AG09309 (cell line): ENCODE measurements around the gene SH3GL1.

ENCODE experiments used
- DNase-seq: peaks from one replicate; pipeline ENCODE4 v3.0.0-alpha.2; 2010; ENCODE audit warnings: low read depth
- H3K4me3 ChIP-seq: 2 replicates; pipeline ENCODE4 v1.5.1; 2011; ENCODE audit warnings: mild to moderate bottlenecking, low read depth, low read length, moderate library complexity; ENCODE audit not compliant: control insufficient read depth
- TF ChIP-seq, protein P1 (sequence below): IDR thresholded peaks from 2 replicates; pipeline ENCODE4 v1.5.1; 2011; ENCODE audit warnings: mild to moderate bottlenecking, low read depth, low read length, inconsistent platforms; ENCODE audit not compliant: insufficient read depth, control insufficient read depth; ENCODE audit errors: missing control alignments

SH3GL1 gene

DNA sequence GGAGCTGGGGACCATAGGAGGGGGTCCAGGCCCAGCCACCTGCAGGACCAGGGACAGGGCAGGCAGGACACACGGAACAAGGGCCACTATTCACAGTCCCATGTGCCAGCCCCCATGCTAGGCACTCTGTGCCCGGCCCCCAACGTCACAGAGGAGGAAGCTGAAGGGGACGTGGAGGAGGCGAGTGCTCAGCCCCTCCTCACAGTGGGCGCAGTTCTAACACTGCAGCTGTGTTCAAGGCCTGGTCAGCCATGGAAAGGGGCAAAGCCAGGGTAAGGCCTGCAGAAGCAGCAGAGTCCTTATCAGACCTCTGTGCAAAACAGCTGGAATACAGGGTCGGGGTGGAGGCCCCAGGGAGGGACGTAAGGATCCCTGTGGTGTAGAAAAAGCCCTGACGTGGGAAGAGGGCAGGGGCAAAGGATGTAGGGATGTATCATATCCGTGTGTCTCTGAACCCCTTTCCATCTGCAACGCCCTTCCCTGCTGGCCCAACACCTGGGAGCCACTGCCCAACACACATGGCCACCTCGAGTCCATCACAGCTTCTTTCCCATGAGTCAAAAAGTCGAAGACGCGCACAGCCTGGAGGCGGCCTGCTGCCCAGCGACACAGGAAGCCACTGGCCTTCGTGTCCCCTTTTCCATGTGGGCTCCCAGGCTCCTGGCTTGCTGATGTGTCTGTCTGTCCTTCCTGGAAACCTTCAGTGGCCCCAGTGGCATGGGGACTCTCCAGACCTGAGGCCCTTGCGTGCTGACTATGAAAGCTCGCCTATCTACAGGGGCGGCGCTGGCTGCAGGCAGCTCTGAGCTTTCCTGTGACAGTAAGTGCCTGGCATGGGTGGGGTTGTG, 28.0 kb downstream of the SH3GL1 start:
- TF ChIP-seq, protein P1, sequence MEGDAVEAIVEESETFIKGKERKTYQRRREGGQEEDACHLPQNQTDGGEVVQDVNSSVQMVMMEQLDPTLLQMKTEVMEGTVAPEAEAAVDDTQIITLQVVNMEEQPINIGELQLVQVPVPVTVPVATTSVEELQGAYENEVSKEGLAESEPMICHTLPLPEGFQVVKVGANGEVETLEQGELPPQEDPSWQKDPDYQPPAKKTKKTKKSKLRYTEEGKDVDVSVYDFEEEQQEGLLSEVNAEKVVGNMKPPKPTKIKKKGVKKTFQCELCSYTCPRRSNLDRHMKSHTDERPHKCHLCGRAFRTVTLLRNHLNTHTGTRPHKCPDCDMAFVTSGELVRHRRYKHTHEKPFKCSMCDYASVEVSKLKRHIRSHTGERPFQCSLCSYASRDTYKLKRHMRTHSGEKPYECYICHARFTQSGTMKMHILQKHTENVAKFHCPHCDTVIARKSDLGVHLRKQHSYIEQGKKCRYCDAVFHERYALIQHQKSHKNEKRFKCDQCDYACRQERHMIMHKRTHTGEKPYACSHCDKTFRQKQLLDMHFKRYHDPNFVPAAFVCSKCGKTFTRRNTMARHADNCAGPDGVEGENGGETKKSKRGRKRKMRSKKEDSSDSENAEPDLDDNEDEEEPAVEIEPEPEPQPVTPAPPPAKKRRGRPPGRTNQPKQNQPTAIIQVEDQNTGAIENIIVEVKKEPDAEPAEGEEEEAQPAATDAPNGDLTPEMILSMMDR: no peak
- H3K4me3 ChIP-seq: no peak overlapping the region
- DNase-seq: no peak

DNA sequence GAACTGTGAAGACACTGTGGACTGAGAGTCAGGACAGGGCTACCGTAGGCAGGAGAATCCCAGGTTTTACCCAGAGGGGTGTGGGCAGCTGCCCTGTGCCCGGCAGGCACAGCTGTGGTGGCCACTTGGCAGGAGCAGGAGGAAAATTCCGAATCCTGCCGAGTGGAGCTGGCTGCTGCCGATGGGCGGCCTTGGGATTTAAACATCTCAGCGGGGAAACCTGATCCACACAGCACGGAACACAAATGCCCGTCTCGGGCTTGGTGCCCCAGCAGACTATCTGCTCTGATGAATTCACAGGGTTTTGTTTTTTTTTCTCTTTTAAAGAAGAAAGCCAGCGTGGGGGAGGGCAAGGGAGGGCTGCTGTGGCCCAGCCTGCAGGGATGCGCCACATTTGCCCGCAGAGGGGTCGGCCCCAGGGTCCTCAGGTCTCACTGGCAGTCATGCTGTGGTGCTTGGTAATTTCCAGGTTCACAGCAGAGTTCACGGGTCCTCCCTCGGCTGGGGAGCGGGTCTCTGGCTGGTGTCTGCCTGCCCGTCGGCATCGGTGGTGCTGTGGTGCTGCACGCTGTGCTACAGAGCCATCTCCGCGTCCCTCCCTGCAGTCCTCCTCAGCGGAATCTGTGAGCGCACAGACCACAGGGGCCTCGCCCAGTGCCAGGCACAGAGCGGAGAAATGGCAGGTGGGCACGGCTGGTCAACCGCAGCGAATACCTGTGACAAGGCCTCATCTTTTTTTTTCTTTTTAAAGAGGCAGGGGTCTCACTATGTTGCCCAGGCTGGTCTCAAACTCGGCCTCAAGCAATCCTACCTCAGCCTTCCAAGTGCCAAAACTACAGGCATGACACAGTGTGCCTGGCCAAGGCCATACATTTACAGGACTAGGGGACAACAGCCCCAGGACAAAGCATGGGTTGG, 28.8 kb downstream of the SH3GL1 start:
- TF ChIP-seq, protein P1: no peak

DNA sequence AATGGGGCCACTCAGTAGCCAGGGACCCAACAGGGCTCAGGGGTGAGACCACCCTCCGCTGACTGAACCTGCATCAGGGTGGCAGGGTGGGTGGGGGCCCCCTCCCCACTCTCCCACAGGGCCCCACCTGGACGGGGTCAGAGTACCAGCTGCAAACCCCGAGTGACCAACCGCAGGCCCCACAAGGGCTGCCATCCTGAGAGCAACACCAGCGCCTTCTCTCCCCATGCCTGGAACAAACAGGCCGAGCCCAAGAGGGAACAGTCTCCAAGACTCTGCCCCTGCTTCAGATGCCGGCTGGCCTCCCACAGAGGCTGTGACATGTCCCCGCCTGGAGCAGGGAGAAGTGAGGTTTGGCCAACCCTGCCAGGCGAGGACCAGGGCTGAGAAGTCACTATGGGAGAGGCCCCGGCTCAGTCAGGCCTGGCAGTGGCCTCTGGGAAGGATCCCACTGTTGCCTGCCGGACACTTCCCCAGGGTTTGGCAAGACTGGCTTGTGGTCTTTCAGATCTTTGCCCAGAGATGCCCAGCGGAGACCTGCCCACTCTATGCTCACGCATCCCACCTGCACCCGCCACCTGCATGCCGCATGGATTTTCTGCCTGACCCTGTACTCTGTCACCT, 29.8 kb downstream of the SH3GL1 start:
- H3K4me3 ChIP-seq: no peak overlapping the region
- TF ChIP-seq, protein P1: no peak
- DNase-seq: no peak

More for the DNA sequence above, 28.8 kb downstream of the SH3GL1 start:
- H3K4me3 ChIP-seq: no peak overlapping the region
- DNase-seq: no peak

DNA sequence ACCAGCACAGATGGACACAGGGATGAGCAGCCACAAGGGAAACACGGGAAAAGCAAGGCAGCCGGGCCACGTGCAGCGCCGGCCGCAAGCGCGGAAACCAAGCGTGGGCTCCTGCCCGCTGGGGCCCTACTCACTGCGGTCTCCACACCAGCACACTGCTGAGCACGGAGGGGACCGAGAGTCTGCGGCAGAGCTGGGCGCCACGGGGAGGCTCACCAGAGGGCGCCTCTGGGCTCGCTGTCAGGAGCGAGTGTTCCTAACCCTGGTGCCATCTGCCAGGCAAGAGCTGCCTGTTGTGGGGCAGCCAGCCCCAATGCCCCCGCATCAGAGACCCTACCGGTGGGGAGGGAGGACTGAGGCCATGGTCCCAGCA, 30.5 kb downstream of the SH3GL1 start:
- no peak overlapping the region for H3K4me3 ChIP-seq
- no peak for DNase-seq
- TF ChIP-seq, protein P1: peak; percentile 45

DNA sequence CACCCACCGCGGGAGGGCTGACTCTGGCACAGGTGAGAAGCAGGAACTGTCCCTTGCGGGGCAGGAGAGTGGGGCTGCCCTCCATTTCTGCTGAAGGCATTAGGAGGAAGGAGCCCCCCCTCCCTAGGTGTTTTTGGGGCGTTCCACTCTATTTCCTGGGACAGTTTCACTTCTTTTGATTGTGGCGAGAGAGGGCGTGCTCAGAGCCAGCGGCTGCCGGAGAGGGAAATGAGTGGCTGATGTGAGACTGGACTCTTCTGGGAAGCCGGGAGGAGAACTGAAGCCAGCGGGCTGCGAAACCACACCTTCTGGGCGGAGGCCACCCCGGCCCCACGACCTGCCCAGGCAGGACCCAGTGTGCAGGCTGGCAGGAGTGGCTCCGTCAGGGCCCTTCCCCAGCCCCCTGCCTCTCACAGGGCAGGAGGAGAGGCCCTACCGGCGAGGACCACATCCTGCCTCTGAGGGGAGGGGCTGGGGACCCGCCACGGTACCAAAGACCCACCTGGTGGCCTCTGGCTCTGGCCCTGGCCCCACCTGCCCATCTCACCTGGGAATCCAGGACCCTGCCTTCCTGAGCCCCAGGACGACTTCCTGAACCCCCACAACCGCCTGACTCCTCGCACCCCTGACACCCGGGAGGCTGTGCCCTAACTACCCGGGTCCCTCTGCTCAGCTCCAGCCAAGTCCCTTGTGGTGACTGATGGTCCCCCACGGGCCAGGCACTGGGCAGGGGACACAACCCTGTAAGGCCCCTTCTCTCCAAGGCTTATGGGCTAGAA, 31.0 kb downstream of the SH3GL1 start:
- H3K4me3 ChIP-seq: no peak overlapping the region
- DNase-seq: no peak
- TF ChIP-seq, protein P1: no peak
